Osteocyte (in vitro differentiated cells): ENCODE data around the gene CDH22. TPM values are rescaled to one million over a fixed set of nuclear protein-coding genes. Genes with fewer than 3 reads are reported as not detected.
A peak's percentile ranks its signal among the peaks of the same experiment; 100 is the strongest.

Experiments
- DNase-seq: peaks from one replicate; pipeline ENCODE4 v3.0.0; 2021; ENCODE audit warnings: mixed read lengths; ENCODE audit not compliant: unreplicated experiment; ENCODE audit errors: extremely low spot score
- H3K27ac Mint-ChIP-seq: one replicate; pipeline ENCODE4 v1.8.0; 2021; ENCODE audit warnings: mild to moderate bottlenecking, mixed read lengths; ENCODE audit not compliant: unreplicated experiment
- H3K27me3 Mint-ChIP-seq: one replicate; pipeline ENCODE4 v1.8.0; 2021; ENCODE audit warnings: mixed read lengths; ENCODE audit not compliant: unreplicated experiment
- H3K36me3 Mint-ChIP-seq: one replicate; pipeline ENCODE4 v1.8.0; 2021; ENCODE audit warnings: mixed read lengths; ENCODE audit not compliant: unreplicated experiment
- H3K4me1 Mint-ChIP-seq: one replicate; pipeline ENCODE4 v1.8.0; 2021; ENCODE audit warnings: mixed read lengths; ENCODE audit not compliant: unreplicated experiment
- H3K4me3 Mint-ChIP-seq: one replicate; pipeline ENCODE4 v1.8.0; 2021; ENCODE audit warnings: mild to moderate bottlenecking, moderate library complexity, mixed read lengths; ENCODE audit not compliant: unreplicated experiment
- H3K9me3 Mint-ChIP-seq: one replicate; pipeline ENCODE4 v1.8.0; 2021; ENCODE audit warnings: mixed read lengths; ENCODE audit not compliant: unreplicated experiment
- CTCF ChIP-seq: fragments of 200-600 bp; sonication (generic); IDR thresholded peaks from 2 replicates; pipeline ENCODE4 v1.5.0; 2021; ENCODE audit warnings: antibody characterized with exemption, mild to moderate bottlenecking, moderate library complexity
- total RNA-seq: library from RNA; stranded (reverse); gene quantifications from 2 replicates; pipeline ENCODE4 v1.2.1, GENCODE V29; 2021

The CDH22 gene
- total RNA-seq, 1 donor from 2014 or later: not detected

- Mint-ChIP-seq H3K9me3 (no peaks in the 10 kb centered on the region), H3K4me1 (peaks cover 29% of the 10 kb centered on the region), H3K27me3 (no peaks in the 10 kb centered on the region), H3K27ac (peak overlapping the region; percentile 95), H3K4me3 (no peak overlapping the region), H3K36me3 (peaks cover 10% of the 10 kb centered on the region)
- no peak for DNase-seq
- no peak for TF ChIP-seq CTCF
Observed at GRCh38 chr20:46351357-46352058, 43.2 kb upstream of the CDH22 start.

- H3K4me3 Mint-ChIP-seq: no peak overlapping the region
- TF ChIP-seq CTCF: no peak
- DNase-seq: no peak
- H3K27me3 Mint-ChIP-seq: no peaks in the 10 kb centered on the region
- H3K27ac Mint-ChIP-seq: peak overlapping the region; percentile 95
- H3K4me1 Mint-ChIP-seq: peaks cover 29% of the 10 kb centered on the region
- peaks cover 12% of the 10 kb centered on the region for H3K36me3 Mint-ChIP-seq
- no peaks in the 10 kb centered on the region for H3K9me3 Mint-ChIP-seq
Observed at GRCh38 chr20:46350986-46351267, 42.6 kb upstream of the CDH22 start.

- no peaks in the 10 kb centered on the region for H3K9me3 Mint-ChIP-seq
- TF ChIP-seq CTCF: no peak
- H3K4me3 Mint-ChIP-seq: peak overlapping the region; percentile 27
- H3K4me1 Mint-ChIP-seq: peaks cover 29% of the 10 kb centered on the region
- peaks cover 12% of the 10 kb centered on the region for H3K36me3 Mint-ChIP-seq
- DNase-seq: no peak
- H3K27me3 Mint-ChIP-seq: no peaks in the 10 kb centered on the region
- peak overlapping the region; percentile 95 for H3K27ac Mint-ChIP-seq
Observed at GRCh38 chr20:46350201-46350985, 42.1 kb upstream of the CDH22 start.

- peaks cover 29% of the 10 kb centered on the region for H3K4me1 Mint-ChIP-seq
- TF ChIP-seq CTCF: no peak
- H3K4me3 Mint-ChIP-seq: no peak overlapping the region
- H3K27me3 Mint-ChIP-seq: peaks cover 4% of the 10 kb centered on the region
- peak overlapping the region; percentile 95 for H3K27ac Mint-ChIP-seq
- H3K36me3 Mint-ChIP-seq: peaks cover 12% of the 10 kb centered on the region
- no peaks in the 10 kb centered on the region for H3K9me3 Mint-ChIP-seq
- DNase-seq: no peak
Observed at GRCh38 chr20:46349742-46350056, 41.4 kb upstream of the CDH22 start.

GRCh38 chr20:46349035-46349741 is 40.9 kb upstream of the CDH22 start:
- Mint-ChIP-seq H3K4me3 (no peak overlapping the region), H3K27ac (peak overlapping the region; percentile 95), H3K27me3 (peaks cover 6% of the 10 kb centered on the region), H3K4me1 (peaks cover 29% of the 10 kb centered on the region), H3K36me3 (peaks cover 8% of the 10 kb centered on the region), H3K9me3 (no peaks in the 10 kb centered on the region)
- TF ChIP-seq CTCF: peak; percentile 65
- DNase-seq: no peak
